Central memory CD4-positive, alpha-beta T cell (primary cell): ENCODE results near the gene WSB2.
"Not testable (repeated sequence)": the region's sequence is repeated elsewhere in the genome, so short reads cannot be mapped to it uniquely, and the experiment has no call there.

Source experiments
- DNase-seq: peaks from one replicate; pipeline ENCODE4 v3.0.0; 2022

The WSB2 gene

GRCh38 chr12:118034429-118035189, 26.4 kb downstream of the WSB2 start:
- DNase-seq: peak; percentile 19

DNA sequence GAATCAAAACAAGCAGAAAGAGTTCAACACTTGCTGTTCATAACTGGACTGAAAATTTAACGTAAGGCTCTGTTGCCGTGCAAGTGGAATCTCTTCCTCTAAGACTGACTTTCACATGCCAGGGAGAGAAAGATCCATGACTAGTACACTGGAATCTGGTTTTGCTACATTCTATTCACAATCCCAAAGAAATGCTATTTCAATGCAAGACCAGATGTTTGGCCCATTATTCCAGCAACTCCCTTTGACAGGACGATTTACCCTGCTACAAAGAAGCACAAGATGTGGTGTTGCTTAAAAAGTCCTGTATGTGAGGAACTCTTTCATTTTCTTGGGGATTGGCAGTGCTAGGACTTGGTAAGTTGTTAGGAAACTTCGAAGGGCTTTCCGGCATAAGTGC, 27.1 kb downstream of the WSB2 start:
- no peak for DNase-seq

- DNase-seq: no peak
These were observed 27.7 kb downstream of the WSB2 start for GRCh38 chr12:118033323-118033722.

GRCh38 chr12:118032188-118032587, 28.8 kb downstream of the WSB2 start:
- no peak for DNase-seq

DNA sequence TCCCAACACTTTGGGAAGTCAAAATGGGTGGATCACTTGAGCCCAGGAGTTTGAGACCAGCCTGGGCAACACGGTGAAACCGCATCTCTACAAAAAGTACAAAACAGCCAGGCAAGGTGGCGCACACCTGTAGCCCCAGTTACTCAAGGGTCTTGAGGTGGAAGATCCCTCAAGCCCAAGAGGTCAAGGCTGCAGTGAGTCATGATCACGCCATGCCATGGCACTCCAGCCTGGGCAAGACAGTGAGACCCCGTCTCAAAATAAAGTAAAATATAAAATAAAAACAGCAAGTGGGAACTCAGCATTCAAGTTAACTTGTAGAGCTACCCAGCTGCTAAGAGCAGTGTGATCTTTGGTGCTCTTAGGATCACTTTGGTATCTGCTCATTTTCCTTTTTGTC, 31.8 kb downstream of the WSB2 start:
- no peak for DNase-seq

- no peak for DNase-seq
These were observed 35.8 kb downstream of the WSB2 start for GRCh38 chr12:118025168-118025567.

DNA sequence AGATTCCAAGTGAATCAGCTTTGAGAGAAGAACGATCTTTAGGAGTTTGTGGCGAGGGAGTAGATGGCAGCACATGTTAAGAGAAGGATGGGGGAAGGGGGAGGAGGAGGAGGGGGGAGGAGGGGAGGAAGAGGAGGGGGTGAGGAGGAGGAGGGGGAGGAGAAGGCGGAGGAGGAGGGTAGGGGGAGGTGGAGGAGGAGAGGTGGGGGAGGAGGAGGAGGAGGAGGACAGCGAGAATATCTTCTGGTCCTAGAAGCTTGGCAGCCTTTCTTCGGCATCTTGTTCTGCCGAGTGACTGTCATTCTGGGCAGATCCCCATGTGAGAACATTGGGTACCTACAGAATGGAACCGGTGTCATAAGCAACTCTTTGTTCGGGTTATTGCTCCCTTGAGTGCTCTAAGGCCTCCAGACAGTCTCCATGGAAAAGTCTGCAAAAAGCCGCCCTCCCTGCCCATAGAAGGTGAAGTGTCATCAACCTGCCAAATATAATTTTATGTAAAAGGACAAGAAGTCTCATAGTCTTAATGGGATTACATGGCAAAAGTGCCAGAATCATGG, 37.6 kb downstream of the WSB2 start:
- no peak for DNase-seq

- DNase-seq: no peak
These were observed 38.3 kb downstream of the WSB2 start for GRCh38 chr12:118022728-118023109.

GRCh38 chr12:118022097-118022727, 38.8 kb downstream of the WSB2 start:
- DNase-seq: not testable (repeated sequence)

GRCh38 chr12:118020036-118020435, 40.9 kb downstream of the WSB2 start:
- no peak for DNase-seq

DNA sequence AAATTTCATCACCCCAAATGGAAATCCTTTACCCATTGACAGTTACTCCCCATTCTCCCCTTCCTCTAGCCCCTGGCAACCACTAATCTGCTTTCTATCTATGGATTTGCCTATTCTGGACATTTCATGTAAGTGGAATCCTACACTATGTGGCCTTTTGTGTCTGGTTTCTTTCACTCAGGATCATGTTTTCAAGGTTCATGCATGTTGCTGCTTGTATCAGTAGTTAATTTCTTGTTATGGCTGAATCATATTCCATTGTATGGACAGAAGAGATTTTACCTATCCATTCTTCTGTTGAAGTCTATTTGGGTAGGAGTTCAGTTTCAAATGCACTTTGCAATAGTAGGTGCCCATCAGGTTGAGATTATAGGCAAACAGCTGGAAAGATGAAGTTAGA, 43.1 kb downstream of the WSB2 start:
- DNase-seq: no peak

GRCh38 chr12:118016424-118017264, 44.3 kb downstream of the WSB2 start, which contains the start of gene RFC5:
RFC5 (plus strand) TSS chr12:118016703; CDS start chr12:118016828, 125 bp downstream.
- peak; percentile 95 for DNase-seq

DNA sequence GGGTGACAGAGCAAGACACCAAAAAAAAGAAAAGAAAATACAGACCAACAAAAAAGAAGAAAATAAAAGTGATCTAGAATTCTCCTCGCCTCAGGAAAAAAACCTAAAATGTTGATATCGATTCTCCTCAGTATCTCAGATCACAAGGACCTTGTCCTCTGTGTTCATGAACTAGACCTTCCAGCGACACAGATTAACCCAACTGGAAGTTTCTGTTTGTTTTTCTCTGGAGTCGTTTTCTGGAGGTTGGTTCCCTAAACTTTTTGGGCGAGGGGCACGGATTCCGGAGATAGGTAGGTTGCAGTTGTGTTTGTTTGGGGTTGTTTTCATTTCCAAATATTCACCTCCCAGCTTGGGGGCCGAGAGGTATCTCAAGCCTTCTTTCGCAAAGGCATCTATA, 45.0 kb downstream of the WSB2 start:
- no peak for DNase-seq

GRCh38 chr12:118015306-118015705, 45.7 kb downstream of the WSB2 start:
- no peak for DNase-seq

DNA sequence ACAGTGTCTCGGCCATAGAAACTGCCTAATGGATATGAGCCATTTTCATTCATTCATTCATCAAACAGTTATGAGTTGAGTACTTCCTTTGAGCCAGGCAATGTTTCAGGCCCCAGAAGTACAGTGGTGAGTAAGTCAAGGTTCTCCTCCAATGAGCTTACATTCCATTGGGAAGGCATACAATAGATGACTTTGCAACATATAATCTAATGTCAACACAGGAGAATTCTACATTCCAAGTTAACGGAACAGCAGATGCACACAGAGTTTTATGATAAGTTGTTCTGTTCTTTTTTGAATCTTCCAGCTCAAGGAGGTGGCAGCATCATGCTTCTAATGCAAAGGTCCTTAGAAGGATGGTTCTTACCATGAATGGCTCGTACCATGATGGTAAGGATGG, 47.7 kb downstream of the WSB2 start:
- no peak for DNase-seq

DNA sequence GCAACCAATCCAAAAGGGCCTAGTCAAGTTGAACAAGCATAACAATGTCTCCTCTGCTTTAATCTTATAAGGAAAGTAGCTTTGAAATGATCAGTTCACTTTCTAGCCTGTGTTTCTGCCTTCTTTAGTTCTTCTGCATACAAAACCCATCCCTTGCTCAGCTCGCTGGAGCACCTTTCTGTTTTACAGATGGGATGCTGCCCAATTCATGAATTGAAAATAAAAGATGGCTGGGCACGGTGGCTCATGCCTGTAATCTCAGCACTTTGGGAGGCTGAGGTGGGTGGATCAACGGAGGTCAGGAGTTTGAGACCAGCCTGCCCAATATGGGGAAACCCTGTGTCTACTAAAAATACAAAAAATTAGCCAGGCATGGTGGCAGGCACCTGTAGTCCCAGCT, 49.0 kb downstream of the WSB2 start:
- no peak for DNase-seq

DNA sequence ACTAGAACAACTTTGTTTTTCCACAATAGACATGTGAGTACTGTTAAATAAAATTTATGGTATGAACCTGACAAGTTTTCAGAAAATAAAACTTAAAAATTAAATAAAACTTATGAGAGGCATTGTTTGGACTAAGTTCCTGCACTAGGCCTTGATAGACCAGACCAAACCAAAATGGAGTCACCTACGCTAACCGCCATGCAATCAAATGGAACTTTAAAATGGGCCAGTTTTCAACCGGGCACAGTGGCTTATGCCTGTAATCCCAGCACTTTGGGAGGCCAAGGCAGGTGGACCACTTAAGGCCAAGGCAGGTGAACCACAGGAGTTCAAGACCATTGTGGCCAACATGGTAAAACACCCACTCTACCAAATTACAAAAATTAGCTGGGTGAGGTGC, 49.6 kb downstream of the WSB2 start:
- DNase-seq: no peak

GRCh38 chr12:118010903-118011302, 50.1 kb downstream of the WSB2 start:
- DNase-seq: no peak

- DNase-seq: not testable (repeated sequence)
These were observed 61.2 kb downstream of the WSB2 start for GRCh38 chr12:117999806-118000205.

GRCh38 chr12:117998719-117999118, 62.3 kb downstream of the WSB2 start:
- DNase-seq: no peak

- no peak for DNase-seq
These were observed 66.2 kb downstream of the WSB2 start for GRCh38 chr12:117994551-117995438.
